ENCODE results near the gene CENPL. TPM values are rescaled to one million over a fixed set of nuclear protein-coding genes. Genes with fewer than 3 reads are reported as not detected.

Gene CENPL
- total and polyA plus RNA-seq, 2 donors, result 6.3 to 17.7 TPM

- H3K4me3 ChIP-seq (ENCODE audit: low read length in 2 of 2), result no peak overlapping the region
- peaks cover 44 to 61% of the 10 kb centered on the region in 2 donors for H3K36me3 ChIP-seq (ENCODE audit: control insufficient read depth in 2 of 2, insufficient read depth in 2 of 2, low read length in 1 of 2)
- H3K9me3 ChIP-seq (ENCODE audit: control insufficient read depth in 2 of 2, insufficient read depth in 1 of 2, low read length in 1 of 2), result no peaks in the 10 kb centered on the region
- no peaks in the 10 kb centered on the region for H3K27me3 ChIP-seq (ENCODE audit: control insufficient read depth in 2 of 2, insufficient read depth in 1 of 2, low read length in 1 of 2)
- no peaks in the 10 kb centered on the region for H3K4me1 ChIP-seq (ENCODE audit: control insufficient read depth in 2 of 2, insufficient read depth in 2 of 2, low read length in 2 of 2)
- WGBS, result over 99% methylated on average over 4 of the region's 4 CpGs
- DNase-seq (ENCODE audit: low read depth in 6 of 9, low spot score in 9 of 9), result no peak
- no peak overlapping the region for H3K27ac ChIP-seq (ENCODE audit: low read depth in 1 of 2, low read length in 1 of 2)
Observed at GRCh38 chr1:173757666-173758065, 67.0 kb downstream of the CENPL start.

DNA sequence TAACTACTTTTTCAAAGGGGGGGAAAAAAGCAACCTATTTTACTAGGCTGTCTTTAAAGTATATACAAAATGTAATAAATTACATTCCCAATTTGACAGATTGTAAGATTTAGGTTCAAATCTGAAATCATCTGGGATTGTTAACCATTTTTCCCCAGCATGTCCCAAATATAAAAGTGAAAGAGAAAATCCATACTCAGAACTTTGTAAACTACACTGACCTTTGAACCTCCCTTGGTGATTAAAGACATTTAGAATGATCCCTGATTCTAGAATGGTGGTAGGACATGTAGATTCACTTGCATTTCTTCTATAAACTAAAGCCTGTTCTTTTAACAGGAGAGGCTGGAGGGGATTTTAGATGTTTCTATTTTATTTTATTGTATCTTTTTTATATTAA lies 70.9 kb downstream of the CENPL start:
- Histone ChIP-seq H3K27me3 (ENCODE audit: control insufficient read depth in 2 of 2, insufficient read depth in 1 of 2, low read length in 1 of 2) (no peaks in the 10 kb centered on the region), H3K27ac (ENCODE audit: low read depth in 1 of 2, low read length in 1 of 2) (no peak overlapping the region), H3K36me3 (ENCODE audit: control insufficient read depth in 2 of 2, insufficient read depth in 2 of 2, low read length in 1 of 2) (peaks cover 35 to 60% of the 10 kb centered on the region in 2 donors), H3K9me3 (ENCODE audit: control insufficient read depth in 2 of 2, insufficient read depth in 1 of 2, low read length in 1 of 2) (no peaks in the 10 kb centered on the region), H3K4me1 (ENCODE audit: control insufficient read depth in 2 of 2, insufficient read depth in 2 of 2, low read length in 2 of 2) (no peaks in the 10 kb centered on the region), H3K4me3 (ENCODE audit: low read length in 2 of 2) (no peak overlapping the region)
- no peak for DNase-seq (ENCODE audit: low read depth in 6 of 9, low spot score in 9 of 9)

Other genes with a start within 250 kb of the CENPL start
- 0.09 TPM for gene SLC9C2, start 221.8 kb downstream of the CENPL start, total RNA-seq
- gene SLC9C2, start 221.8 kb downstream of the CENPL start, polyA plus RNA-seq, result 0.14 TPM
- gene TEX50, start 189.5 kb downstream of the CENPL start, total RNA-seq, result not detected
- not detected for gene TEX50, start 189.5 kb downstream of the CENPL start, polyA plus RNA-seq
- 0.33 TPM for gene ANKRD45, start 155.0 kb downstream of the CENPL start, total RNA-seq
- gene ANKRD45, start 155.0 kb downstream of the CENPL start, polyA plus RNA-seq, result 0.71 TPM
- gene KLHL20, start 109.9 kb downstream of the CENPL start, total RNA-seq, result 18.0 TPM
- 13.2 TPM for gene KLHL20, start 109.9 kb downstream of the CENPL start, polyA plus RNA-seq
- gene DARS2, start 210 bp downstream of the CENPL start, total RNA-seq, result 14.4 TPM
- gene DARS2, start 210 bp downstream of the CENPL start, polyA plus RNA-seq, result 8.0 TPM
- gene GAS5, start 43.1 kb upstream of the CENPL start, total RNA-seq, result 545 TPM
- gene GAS5, start 43.1 kb upstream of the CENPL start, polyA plus RNA-seq, result 1,180 TPM
- gene ZBTB37, start 43.5 kb upstream of the CENPL start, total RNA-seq, result 4.7 TPM
- gene ZBTB37, start 43.5 kb upstream of the CENPL start, polyA plus RNA-seq, result 4.1 TPM
- gene SERPINC1, start 92.4 kb upstream of the CENPL start, total RNA-seq, result 0.14 TPM
- gene SERPINC1, start 92.4 kb upstream of the CENPL start, polyA plus RNA-seq, result 0.43 TPM
- 16.5 TPM for gene RC3H1, start 197.5 kb upstream of the CENPL start, total RNA-seq
- 8.8 TPM for gene RC3H1, start 197.5 kb upstream of the CENPL start, polyA plus RNA-seq

All from thymus (tissue), 11 donors.